ENCODE data around the gene CEP350.

The CEP350 gene

GRCh38 chr1:180136331-180136967 is 181.8 kb downstream of the CEP350 start:
- no peak for TF ChIP-seq CTCF (IDR thresholded peaks at IDR 0.05; ENCODE audit: borderline replicate concordance, control extremely low read depth, extremely low read depth, insufficient read depth, missing control alignments)
- DNase-seq (ENCODE audit: low spot score): no peak
- in situ Hi-C loops (cut with MboI; ENCODE audit: low sequenced_read_pairs, unreplicated experiment): no loop called here

- TF ChIP-seq CTCF (IDR thresholded peaks at IDR 0.05; ENCODE audit: borderline replicate concordance, control extremely low read depth, extremely low read depth, insufficient read depth, missing control alignments): no peak
- no peak for DNase-seq (ENCODE audit: low spot score)
- in situ Hi-C loops (cut with MboI; ENCODE audit: low sequenced_read_pairs, unreplicated experiment): no loop called here
These were observed 182.4 kb downstream of the CEP350 start for GRCh38 chr1:180136968-180137356.

- TF ChIP-seq CTCF (IDR thresholded peaks at IDR 0.05; ENCODE audit: borderline replicate concordance, control extremely low read depth, extremely low read depth, insufficient read depth, missing control alignments): no peak
- DNase-seq (ENCODE audit: low spot score): no peak
- in situ Hi-C loops (cut with MboI; ENCODE audit: low sequenced_read_pairs, unreplicated experiment): no loop called here
These were observed 183.2 kb downstream of the CEP350 start for GRCh38 chr1:180137776-180138175.

GRCh38 chr1:180141381-180141934 is 186.8 kb downstream of the CEP350 start:
- DNase-seq (ENCODE audit: low spot score): no peak
- no peak for TF ChIP-seq CTCF (IDR thresholded peaks at IDR 0.05; ENCODE audit: borderline replicate concordance, control extremely low read depth, extremely low read depth, insufficient read depth, missing control alignments)
- in situ Hi-C loops (cut with MboI; ENCODE audit: low sequenced_read_pairs, unreplicated experiment): no loop called here

GRCh38 chr1:180143359-180143758 is 188.7 kb downstream of the CEP350 start:
- TF ChIP-seq CTCF (IDR thresholded peaks at IDR 0.05; ENCODE audit: borderline replicate concordance, control extremely low read depth, extremely low read depth, insufficient read depth, missing control alignments): no peak
- in situ Hi-C loops (cut with MboI; ENCODE audit: low sequenced_read_pairs, unreplicated experiment): no loop called here
- DNase-seq (ENCODE audit: low spot score): no peak

- in situ Hi-C loops (cut with MboI; ENCODE audit: low sequenced_read_pairs, unreplicated experiment): no loop called here
- TF ChIP-seq CTCF (IDR thresholded peaks at IDR 0.05; ENCODE audit: borderline replicate concordance, control extremely low read depth, extremely low read depth, insufficient read depth, missing control alignments): no peak
- DNase-seq (ENCODE audit: low spot score): no peak
These were observed 190.2 kb downstream of the CEP350 start for GRCh38 chr1:180144659-180145357.
